ENCODE data around the gene SF3B6.

SF3B6 gene

DNA sequence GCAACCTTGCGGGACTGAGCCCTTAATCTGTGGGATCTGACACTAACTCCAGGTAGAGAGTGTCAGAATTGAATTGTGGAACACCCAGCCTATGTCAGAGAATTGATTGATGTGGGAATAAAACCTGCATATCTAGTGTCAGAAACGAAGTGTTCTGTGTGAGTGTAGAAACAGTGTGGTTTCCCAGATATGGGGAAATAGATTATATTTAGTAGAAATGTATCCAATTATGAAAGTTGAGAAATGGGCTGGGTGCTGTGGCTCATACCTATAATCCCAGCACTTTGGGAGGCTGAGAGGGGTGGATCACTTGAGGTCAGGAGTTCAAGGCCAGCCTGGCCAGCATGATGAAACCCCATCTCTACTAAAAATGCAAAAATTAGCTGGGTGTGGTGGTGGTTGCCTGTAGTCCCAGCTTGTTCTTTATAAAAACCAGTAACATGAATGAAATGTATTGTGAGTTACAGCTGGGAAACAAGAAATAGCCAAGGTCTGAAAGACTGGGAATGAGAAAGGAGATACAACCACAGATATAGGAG lies 12.8 kb upstream of the SF3B6 start:
- DNase-seq = no peak

DNA sequence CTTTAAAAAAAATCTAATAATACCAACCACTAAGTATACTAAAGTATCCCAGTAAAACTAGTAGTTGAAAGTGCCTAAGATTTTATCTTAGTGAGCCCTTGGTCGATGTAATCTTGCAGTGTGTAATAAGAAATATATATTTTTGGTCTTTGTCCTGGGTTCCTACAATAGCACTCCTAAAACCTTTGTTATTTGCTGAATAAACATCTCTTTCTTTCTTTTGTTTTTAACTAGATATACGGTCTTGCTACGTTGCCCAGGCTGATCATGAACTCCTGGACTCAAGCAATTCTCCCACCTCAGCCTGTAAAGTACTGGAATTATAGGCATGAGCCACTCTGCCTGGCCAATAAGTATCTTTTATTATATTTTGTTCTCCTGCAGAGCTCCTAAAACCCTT lies 10.9 kb upstream of the SF3B6 start:
- no peak for DNase-seq

DNA sequence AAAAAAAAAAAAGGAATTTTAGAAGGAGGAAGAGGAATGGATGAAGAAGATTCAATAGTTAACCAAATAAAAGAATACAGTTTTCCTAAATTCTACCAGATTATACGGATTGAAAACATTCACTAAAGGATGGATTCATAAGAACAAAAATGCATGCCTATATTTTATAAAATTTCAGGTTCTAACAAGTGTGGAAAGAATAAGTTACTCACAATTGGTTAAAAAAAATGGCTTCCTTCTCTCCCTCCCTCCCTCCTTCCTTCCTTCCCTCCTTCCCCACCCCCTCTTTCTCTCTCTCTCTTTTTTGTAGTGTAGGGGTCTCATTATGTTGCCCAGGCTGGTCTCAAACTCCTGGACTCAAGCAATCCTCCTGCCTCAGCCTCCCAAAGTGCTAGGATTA lies 10.1 kb upstream of the SF3B6 start:
- DNase-seq = no peak

DNA sequence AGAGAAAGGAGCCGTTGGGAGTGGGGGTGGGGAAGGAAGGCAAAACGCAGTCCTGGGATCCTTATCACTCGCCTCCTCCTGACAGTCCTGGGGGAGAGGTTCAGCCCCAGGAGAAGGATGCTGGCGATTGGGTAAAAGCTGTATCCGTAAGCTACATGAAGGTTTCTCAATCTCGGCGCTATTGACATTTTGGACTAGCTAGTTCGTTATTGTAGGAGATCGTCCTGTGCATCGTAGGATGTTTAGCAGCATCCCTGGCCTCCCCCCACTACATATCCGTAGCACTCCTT lies 9.0 kb upstream of the SF3B6 start:
- no peak for DNase-seq

DNA sequence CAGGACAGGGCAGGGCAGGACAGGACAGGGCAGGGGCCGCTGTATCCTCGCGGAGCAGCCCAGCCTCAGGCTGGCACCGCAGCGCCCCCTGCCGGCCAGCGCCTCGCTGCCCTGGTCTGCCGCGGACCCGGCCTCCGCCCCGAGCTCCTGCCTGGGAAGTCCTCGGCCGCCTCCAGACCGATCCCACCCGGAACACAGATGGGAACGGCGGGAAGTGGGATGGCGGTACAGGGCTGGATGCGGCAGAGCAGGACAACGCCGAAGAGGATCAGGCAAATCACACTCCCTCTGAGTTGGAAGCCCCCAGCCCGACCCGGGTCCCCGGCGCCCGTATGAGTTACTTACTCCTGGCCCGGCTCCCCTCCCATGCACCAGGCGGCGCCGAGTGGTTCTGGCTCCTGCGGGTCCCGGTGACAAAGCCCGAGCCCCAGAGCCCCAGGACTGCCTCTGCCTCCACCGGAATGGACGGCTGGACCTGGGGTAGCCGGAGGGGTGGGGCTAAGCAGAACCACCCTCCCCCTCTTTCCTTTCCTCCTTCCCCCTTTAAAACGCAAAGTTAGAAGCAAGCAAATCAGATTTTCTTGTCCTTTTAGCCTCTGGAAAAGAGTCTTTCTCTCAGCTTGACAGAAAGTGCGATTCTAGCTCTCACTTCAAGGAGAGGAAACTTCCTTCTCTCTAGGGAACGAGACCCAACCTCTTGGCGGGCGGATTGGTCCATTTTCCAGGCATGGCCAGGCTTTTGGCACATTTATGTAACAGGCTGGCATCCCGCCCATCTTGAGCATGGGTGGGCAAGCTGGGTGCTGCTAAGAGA lies 8.5 kb upstream of the SF3B6 start, which contains the start of gene TP53I3:
Gene TP53I3 (minus strand): TSS at position 449 of the 814 bp plus-strand sequence. CDS start 508 bp downstream, outside the sequence.
- peak; percentile 75 for DNase-seq

DNA sequence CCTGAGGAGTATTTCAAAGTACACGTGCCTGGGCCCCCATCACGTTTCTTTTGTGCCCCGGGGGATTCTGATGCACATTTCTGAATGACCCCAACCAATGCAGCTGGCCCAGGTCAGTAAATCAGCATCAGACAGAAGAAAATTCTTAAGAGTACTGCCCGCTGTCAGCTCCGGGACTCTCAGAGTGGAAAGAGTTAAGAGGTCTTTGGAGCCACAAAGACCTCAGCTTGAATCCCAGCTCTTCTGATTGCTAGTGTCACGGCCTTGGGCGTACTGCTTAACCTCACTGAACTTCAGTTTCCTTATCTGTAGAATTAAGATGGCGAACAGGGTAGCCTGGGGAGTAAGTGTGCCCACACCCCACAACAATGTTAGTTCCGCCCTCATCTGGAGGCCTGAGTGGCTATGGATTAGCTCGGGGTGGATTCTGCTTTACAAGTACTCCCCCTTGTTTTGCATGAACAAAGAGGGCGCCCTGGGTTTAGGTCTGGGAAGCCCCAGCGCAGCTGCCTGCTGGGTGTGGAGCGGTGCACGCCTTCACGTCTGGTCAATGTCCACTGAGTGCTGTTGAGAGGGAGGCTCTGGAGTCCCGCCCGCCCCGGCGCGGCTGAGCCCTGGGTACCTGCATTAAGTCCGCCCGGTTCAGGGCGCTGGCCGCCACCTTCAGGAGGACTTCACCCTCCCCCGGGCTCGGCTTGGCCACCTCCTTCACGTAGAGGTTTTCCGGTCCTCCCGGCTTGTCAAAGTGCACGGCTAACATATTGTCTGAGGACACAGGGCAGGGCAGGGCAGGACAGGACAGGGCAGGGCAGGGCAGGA lies 7.7 kb upstream of the SF3B6 start:
- DNase-seq = peak; percentile 27

DNA sequence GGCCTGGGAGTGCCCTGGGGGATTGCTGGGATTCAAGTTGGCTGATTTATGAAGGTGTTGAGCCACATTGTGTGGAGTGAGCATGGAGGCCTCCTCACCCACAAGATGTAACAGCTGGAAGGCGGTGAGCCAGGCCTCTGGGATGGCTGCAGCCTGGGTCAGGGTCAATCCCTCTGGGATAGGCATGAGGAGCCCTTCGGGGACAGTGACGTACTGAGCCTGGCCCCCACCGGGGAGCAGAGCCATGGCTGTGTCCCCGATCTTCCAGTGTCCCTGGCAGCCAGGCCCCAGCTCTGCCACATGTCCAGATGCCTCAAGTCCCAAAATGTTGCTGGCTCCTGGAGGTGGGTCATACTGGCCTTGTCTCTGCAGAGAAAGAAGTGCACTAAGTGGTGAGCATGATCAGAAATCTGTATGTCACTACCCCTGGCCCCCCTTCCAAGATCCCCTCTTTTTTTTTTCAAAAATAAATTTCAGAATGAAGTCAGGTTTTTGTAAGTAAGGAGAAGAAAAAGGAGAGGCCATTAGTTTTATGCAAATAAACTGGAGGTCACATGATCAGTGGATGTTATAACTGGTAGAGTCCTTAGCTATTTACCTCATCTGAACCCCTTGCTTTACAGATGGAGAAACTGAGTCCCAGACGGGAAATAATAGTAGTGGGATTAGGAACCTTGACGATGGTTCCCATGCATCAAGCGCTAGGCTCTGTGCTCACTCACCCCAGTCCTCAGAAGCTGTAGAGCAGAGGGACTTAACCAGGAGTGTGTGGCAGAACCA lies 6.9 kb upstream of the SF3B6 start:
- no peak for DNase-seq

DNA sequence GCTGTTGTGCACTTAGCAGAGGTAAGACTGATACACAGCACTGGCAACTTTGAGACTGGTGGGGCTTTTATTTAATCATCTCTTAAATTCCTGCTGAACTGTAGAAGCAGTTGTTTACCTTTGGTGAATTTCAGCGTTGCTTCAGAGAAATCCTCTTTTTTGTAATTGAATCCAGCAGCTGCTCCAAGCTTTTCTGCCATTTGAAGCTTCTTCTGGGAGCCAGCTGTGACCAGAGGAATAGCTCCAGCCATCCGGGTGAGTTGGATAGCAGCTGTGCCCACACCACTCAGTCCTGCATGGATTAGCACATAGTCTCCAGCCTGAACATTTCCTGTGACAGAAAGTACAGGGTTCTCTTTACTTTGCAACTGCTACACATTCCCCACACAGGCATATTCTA lies 4.6 kb upstream of the SF3B6 start:
- DNase-seq = no peak

DNA sequence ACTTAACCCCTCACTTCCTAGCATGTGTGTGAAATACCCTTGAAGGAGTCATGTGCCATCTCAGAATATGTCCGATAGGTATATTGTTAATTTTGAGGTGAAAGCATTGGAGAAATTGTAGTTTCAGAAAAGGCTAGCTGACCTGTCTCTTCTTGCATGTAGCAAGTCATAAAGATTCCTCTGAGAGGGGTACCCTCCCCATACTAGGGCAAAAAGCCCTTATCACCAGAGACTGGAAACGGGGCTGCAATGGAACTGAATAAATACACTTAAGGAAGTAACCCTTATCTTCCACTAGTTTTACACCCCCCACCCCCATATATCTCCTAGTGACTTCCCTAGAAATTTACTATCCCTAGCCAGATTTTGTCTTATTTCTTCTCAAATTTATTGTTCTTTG lies 1.8 kb upstream of the SF3B6 start:
- DNase-seq = no peak

DNA sequence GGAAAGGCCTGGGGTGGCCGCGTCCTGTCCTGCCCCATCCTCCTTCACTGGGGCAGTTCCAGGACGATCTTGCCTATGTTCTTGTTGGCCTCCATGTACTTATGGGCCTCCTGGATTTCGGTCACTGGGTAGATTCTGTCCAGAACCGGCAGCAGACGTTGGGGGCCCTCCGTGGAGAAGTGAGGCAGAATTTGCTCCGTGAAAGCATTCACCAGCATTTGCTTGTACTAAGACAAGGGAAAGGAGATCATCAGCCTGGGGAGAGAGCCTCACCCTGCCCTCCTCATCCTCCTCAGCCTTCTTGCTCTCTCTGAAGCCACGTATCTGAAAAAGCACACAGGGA lies 1.4 kb upstream of the SF3B6 start:
- DNase-seq = no peak

DNA sequence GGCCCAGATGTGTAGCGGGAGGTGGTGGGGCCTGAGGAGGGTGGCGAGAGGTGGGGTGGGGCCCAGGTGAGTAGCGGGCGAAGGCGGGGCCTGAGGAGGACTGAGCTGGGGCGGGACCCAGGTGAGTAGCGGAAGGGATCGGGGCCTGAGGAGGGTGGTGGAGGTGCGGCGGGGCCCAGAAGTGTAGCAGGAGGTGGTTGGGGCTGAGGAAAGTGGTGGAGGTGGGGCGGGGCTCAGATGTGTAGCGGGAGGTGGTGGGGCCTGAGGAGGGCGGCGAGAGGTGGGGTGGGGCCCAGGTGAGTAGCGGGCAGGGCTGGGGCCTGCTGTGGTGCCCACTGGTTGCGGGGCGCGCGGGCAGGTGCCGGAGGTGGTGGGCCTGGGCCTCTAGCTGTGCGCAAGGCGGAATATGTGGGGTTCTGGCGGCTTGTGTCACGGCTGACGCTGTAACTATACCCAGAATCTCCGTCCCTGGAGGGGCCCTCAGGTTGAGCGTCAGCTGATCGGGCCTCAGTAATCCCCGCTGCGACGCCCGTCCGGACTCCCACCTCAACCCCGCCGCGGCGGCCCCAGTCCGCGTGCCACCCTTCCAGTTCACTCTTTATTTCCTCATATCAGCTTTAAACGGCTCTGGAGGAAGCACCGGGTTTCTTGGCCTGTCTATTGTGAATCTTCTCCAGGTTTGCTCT lies 866 bp upstream of the SF3B6 start:
- no peak for DNase-seq

DNA sequence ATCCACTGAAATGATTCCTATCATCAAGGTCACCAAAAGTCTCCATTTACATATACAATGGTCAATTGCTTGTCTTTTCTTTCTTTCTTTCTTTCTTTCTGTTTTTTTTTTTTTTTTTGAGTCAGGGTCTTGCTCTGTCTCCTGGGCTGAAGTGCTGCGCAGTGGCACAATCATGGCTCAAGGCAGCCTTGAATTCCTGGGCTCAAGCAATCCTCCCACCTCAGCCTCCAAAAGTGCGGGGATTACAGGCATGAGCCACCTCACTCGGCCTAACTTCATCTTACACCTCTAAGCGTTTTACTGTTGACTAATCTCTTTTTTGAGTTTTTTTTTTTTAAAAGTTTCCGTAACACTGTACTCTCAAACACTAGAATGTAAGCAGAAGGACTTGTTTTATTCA lies 867 bp downstream of the SF3B6 start:
- DNase-seq = no peak

DNA sequence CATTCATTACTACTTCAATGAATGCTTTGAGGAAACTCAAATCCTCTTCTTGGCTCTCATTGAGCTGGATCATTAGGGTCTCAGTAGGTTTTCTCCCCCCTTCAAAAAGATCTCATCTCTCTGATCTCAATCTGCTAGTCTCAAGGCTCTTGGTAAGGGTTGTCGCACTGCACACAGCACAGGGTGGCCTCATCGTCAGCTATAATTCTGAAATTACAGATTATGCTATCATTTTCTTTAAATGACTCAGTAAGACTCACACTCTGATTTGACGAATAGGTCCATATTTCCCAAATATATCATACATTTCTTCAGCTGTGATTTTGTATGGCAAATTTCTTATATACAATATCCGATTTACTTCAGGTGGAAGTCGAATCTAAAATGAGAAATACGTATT lies 2.3 kb downstream of the SF3B6 start:
- DNase-seq = no peak

DNA sequence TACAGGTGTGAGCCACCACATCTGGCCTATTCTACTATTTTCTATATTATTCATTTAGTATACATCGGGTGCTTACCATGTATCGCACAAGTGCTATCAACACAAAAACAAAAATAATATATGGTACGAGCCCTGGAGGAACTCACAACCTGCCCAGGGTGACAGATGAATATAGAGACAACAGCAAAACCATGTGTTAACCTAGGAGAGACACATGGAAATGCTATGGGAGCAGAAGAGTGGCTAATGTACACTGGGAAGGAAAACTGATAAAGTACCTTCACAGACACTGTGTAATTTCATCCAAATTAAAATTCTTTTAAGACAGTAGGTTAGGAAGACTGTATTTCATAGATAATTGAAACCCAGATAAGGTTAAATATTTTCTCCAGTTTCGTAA lies 3.9 kb downstream of the SF3B6 start:
- no peak for DNase-seq

DNA sequence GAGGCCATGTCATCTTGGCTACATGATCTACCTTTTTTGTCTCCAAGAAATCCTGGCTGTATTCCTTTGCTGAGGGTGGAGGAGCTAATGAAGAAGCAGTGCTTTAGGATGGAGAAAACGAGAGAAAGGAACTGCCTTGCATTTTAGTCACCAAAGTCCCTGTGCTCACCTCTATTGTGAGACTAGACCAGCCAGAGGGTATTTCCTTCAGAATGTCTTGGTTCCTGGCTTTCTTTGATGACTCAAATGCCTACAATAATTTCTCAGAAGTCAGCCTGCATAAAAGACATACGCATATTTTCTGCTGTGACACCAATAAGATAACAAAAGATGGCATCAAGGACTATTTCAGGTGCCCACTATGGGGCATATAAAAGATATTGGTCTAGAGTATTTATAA lies 10.8 kb downstream of the SF3B6 start:
- no peak for DNase-seq

DNA sequence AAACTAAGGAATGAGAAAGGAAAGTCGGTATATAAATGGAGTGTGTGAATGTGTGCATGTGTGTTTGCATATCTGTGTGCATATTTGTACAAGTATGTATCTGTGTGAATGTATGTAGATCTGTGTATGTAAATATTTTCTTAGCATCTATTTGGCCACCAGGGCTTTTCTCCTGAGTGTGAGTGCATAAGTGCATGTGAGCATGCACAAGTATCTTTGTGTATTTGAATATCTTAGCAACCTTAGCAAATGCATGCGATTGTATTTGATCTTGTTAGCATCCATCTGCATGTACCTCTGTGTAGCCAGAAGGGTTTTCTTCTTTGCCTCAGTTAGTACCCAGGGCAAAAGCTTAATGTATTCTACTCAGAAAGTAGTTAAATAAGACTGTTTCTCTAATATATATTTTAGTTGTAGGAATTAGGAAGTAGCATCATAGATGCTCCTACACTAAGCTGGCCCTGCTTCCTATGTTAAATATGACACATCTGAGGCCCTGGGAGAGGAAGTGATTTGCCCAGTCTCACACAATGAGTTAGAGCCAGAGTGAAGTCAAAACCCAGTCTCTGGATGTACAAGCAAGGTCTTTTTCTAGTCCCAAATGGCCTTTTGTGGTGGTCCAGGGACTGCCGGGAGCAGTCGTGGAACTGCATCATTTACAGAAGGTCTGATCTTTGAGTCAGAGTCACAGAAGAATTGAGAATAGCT lies 17.4 kb downstream of the SF3B6 start:
- no peak for DNase-seq

DNA sequence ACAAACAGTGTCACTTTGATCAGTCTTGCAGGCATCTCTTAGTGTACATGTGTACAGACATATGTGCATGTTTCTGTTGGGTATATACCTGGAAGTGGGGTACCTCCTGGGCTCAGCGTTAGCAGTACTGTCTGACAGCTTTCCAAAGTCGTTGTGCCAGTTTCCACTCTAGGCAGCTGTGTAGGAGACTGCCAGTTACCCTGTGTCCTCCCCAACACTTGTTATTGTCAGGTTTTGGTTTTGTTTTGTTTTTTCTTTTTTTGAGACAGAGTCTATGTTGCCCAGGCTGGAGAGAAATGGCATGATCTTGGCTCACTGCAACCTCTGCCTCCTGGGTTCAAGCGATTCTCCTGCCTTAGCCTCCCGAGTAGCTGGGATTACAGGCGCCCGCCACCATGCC lies 20.4 kb downstream of the SF3B6 start:
- DNase-seq = no peak

DNA sequence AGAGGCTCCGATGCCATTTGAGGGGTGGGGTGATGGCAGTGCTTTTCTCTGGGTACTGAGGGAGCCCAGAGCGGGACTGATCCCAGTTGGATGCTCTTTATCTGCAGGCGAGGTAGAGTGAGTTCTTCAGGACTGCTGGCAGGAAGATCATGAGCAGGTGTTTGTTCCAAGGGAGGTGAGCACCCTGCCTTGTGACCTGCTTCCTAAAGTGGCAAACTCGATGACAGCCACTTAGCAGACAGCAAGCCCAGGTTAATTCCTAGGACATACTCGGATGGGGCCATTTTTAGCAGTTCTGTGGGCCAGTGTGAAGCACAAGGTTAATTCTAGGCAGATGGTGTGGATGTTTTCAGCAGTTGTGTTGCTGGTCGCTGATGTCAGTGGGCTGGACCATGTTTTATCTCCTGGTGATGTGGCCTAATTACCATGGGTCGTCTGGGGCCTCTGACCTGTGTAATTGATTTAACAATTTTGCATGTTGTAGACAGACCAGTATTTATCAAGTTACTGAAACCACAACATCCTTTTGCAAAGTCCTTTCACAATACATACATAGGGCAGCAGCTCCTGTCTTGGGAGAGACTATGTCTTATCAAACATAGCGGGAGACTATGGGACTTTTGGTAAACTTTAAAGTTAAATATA lies 21.6 kb downstream of the SF3B6 start:
- DNase-seq = no peak

DNA sequence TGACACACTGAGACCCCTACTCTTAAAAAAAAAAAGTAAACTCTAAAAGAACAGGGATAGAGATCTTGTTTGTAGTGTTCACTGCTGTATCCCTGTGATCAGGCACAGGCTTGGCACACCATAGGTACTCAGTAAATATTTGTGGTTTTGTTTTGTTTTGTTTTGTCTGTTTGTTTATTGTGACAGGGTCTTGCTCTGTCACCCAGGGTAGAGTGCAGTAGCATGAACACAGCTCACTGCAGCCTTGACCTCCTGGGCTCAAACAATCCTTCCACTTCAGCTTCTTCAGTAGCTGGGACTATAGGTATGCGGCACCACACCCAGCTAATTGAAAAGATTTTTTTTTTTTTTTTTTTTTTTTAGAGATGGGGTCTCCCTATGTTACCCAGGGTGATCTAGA lies 23.2 kb downstream of the SF3B6 start:
- DNase-seq = no peak

DNA sequence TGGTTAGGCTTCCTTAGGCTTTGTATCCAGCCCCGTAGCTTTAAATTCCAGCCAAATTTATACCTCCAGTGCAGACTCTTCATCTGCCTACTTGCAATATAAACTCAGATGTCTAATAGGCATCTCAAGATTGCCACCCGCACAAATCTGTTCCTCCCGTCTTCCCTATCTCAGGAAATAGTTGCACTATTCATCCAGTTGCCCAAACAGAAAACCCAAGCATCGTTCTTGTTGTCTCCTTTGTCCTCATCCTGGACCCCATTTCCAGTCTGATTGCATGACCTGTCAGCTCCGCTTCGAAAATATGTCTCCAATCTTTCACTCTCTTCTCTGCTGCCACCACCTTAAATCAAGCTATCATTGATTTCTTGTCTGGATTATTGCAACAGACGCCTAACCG lies 24.3 kb downstream of the SF3B6 start:
- no peak for DNase-seq

DNA sequence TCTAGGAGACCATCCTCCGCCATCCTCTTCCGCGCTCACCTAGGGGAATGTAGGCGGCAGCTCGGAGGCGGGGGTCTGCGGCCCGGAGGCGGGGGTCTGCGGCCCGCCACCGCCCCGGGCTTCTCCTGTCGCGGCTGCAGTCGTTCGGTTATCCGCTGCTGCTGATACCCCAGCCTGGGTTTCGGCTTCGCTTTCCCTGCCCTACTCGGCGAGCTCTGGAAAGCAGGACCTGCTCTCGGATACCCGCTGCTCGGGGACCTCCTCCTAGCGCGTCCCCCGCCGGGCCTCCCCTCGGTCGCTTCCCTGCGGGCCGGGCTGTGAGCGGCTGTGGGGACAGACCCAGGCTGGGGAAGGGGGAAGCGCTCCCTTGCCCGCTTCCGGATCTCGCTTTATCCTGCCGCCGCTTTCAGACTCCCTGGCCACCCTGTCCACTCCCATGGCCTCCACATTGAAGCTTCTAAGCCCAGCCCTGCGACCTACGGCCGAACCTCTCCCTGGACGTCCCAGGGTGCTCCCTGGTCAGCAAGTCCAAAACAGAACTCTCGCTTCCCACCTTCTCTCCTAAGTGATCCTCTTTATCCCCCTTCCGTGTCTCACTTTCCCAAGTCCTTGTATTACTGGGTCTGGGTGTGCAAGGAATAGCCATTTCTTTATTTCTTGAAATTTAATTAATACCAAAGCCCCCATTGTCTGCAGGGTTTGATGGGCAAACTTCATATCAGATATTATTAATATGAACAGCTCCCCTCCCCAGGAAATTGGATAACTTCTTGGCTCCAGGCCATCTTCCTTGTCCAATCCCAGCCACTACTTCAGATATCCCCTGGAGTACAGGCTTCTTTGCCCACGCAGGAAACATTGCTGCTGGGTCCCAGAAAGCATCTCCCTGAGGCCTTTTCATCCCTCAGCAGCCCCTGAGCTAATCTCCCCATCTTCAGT lies 25.8 kb downstream of the SF3B6 start:
- no peak for DNase-seq
